HG02981 (cell line): ENCODE results near the gene SENP8.
"Not testable (repeated sequence)": the region's sequence is repeated elsewhere in the genome, so short reads cannot be mapped to it uniquely, and the experiment has no call there.

Source experiments
- ATAC-seq: cut with Tn5 transposase; IDR thresholded peaks from one replicate; pipeline ENCODE4 v1.9.1; 2021; ENCODE audit warnings: mild to moderate bottlenecking, moderate library complexity; ENCODE audit not compliant: unreplicated experiment

SENP8 gene

GRCh38 chr15:72118017-72118978 is at the start of gene SENP8, which contains the start of gene MYO9A:
Gene SENP8 (plus strand): TSS chr15:72118403. CDS start chr15:72139624, 21,221 bp downstream.
Gene MYO9A (minus strand): TSS chr15:72118150. CDS start chr15:72046563, 71,587 bp downstream.
- ATAC-seq: peak; percentile 62

GRCh38 chr15:72068856-72069255 is 49.3 kb upstream of the SENP8 start:
- ATAC-seq: no peak

GRCh38 chr15:72070817-72071447 is 47.3 kb upstream of the SENP8 start:
- no peak for ATAC-seq

- not testable (repeated sequence) for ATAC-seq
These were observed 46.8 kb upstream of the SENP8 start for GRCh38 chr15:72071448-72071825.

DNA sequence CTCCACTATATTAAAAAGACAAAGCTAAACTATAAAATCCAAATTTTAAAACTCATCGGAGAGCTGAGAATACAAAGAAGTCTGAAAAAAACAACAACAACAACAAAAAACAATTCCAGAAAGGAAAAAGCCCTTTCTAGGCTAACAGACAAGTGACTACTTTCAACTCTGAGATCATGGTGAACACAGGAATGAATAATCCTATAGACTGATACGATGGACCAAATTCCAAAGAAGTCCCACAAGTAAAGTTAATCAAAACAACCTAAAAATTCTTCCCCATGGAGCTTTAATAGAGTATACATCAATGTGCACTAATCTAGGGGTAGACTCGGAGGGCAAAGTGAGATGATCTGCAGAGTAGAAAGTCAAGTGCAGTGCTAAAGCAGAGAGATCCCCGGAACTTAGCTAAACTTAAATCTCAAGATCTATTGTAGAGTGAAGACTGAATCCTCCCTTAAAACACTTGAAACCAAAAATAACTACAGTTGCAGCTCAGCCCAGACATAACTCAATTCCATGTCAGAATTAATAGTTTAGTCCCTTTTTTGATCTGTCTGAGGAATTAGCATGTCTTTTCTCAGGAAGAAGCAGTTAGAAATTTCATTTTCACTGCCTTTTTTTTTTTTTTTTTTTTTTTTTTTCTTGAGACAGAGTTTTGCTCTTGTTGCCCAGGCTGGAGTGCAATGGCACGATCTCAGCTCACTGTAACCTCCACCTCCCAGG is 43.7 kb upstream of the SENP8 start:
- ATAC-seq: no peak

DNA sequence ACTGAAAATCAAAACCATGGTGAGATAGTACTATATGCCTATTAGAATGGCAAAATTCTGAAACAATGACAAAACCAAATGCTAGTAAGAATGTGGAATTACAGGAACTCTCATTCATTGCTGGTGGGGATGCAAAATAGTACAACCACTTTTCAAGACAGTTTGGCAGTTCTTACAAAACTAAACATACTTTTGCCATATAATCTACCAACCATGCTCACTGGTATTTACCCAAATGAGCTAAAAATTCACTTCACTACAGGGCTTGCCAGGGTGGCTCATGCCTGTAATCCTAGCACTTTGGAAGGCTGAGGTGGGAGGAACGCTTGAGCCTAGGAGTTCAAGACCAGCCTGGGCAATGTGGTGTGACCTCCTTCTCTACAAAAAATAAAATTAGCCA is 40.3 kb upstream of the SENP8 start:
- ATAC-seq: no peak

- peak; percentile 94 for ATAC-seq
These were observed 39.3 kb upstream of the SENP8 start for GRCh38 chr15:72078887-72079286.

DNA sequence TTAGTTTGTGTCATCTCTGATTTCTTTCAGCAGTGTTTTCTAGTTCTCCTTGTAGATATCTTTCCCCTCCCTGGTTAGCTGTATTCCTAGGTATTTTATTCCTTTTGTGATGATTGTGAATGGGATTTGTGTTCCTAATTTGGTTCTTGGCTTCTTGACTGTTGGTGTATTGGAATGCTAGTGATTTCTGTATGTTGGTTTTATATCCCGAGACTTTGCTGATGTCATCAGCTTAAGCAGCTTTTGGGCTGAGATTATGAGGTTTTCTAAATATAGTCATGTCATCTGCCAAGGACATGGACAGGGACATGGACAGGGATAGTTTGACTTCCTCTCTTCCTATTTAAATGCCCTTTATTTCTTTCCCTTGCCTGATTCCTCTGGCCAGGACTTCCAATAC is 36.0 kb upstream of the SENP8 start:
- no peak for ATAC-seq

- ATAC-seq: no peak
These were observed 32.0 kb upstream of the SENP8 start for GRCh38 chr15:72086010-72086697.

- no peak for ATAC-seq
These were observed 31.1 kb upstream of the SENP8 start for GRCh38 chr15:72086920-72087648.

DNA sequence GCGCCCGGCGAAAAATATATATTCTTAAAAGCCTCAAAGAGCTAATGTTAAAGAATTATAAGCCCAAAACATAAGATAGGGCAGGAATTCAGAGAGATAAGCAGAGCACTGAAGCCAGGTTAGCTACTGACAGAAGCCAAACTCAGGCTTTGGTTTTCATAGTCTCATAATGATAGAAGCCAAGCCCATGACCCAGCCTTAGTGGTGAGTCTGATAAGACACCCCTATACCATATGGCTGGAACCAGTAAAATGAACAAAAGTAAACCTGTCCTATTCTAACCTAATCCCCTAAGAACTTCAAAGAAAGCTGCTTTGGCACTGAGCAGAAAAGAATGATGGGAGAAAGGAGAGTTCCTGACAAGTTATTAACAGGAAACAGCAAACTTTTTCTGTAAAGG is 26.2 kb upstream of the SENP8 start:
- ATAC-seq: no peak

DNA sequence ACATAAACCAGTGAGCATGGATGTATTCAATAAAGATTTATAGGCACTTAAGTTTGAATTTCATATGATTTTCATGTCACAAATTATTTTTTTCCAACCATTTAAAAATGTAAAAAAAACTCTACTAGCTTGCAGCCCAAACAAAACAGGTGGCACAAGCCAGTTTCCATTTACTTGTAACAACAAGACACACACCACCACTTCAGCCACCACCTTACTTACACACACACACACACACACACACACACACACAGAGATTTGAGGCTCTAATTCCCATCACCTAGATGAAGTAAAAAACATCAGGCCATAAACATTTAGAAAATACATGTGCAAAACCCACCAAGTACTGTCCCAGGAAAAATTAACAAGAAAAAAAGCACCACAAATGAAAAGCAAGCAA is 25.5 kb upstream of the SENP8 start:
- ATAC-seq: no peak

- ATAC-seq: no peak
These were observed 21.4 kb upstream of the SENP8 start for GRCh38 chr15:72096796-72097195.

- ATAC-seq: no peak
These were observed 20.2 kb upstream of the SENP8 start for GRCh38 chr15:72098040-72098439.

DNA sequence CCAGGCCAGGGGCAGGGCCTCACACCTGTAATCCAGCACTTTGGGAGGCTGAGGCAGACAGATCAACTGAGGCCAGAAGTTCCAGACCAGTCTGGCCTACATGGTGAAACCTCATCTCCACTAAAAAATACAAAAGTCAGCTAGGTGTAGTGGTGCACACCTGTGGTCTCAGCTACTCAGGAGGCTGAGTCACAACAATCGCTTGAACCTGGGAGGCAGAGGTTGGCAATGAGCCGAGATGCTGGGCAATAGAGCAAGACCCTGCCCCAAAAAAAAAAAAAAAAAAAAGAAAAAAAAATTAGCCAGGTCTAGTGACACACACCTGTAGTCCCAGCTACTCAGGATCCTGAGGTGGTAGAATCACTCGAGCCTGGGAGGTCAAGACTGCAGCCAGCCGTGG is 19.0 kb upstream of the SENP8 start:
- ATAC-seq: no peak

DNA sequence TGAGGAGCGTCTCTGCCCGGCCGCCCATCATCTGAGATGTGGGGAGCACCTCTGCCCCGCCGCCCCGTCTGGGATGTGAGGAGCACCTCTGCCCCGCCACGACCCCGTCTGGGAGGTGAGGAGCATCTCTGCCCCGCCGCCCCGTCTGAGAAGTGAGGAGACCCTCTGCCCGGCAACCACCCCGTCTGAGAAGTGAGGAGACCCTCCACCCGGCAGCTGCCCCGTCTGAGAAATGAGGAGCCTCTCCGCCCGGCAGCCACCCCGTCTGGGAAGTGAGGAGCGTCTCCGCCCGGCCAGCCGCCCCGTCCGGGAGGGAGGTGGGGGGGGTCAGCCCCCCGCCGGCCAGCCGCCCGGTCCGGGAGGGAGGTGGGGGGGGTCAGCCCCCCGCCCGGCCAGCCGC is 17.7 kb upstream of the SENP8 start:
- not testable (repeated sequence) for ATAC-seq

DNA sequence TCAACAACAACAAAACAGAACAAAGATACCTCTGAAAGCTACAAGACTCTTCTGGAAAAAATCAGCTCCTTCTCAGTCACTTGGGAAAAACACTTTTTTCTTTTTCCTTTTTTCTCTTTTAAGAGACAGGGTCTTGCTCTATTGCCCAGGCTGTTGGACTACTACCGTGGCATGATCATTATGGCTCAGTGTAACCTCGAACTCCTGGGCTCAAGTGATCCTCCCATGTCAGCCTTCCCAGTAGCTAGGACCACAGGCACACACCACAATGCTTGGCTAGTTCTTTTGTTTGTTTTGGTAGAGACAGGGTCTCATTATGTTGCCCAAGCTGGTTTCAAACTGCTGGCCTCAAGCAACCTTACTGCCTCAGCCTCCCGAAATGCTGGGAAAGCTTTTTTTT is 13.1 kb upstream of the SENP8 start:
- no peak for ATAC-seq

DNA sequence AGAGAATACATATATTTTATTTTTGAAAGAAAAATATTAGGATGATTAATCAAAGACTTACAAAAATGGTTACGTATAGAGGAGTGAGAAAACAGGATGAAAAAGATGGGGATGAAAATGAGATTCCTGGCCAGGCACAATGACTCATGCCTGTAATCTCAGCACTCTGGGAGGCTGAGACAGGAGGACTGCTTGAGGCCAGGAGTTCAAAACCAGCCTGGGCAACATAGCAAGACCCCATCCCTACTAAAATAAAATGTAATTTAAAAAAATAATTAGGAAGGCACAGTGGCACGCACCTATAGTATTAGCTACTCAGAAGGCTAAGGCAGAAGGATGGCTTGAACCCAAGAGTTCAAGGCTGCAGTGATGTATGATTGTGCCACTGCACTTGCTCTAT is 12.1 kb upstream of the SENP8 start:
- ATAC-seq: no peak

DNA sequence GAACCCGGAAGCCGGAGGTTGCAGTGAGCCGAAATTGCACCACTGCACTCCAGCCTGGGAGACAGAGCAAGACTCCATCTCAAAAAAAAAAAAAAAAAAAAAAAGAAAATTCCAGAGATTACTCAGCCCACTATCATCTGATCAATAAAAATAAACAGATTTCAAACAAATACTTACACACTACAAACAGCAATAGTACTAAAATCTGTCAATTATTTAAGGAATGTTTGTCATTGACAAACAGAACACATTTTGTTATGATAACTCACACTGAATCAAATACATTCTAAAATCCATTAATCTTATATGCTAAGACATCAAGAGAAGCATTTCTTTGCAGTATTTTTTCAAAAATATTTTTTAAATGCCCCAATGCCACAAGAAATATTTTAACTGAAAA is 7.8 kb upstream of the SENP8 start:
- ATAC-seq: no peak

DNA sequence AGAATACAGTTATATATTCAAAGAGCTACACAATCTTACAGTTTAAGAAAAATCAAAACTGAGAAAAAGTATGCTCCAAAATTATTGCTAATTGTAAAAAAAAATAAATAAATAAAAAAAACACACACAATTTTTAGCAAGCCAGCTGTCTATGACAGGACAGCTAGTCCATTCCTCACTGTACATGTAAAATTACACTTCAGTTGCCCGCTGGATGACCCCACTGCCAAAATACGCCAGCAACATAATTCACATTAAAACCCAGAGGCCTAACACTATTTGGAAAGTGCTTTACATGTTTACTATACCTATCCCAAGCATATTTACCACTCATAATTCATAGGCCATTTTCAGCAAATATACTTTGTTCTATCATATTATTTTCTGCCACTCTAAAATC is 6.1 kb upstream of the SENP8 start:
- ATAC-seq: no peak
